ENCODE results near the gene SERINC5. TPM values are rescaled to one million over a fixed set of nuclear protein-coding genes. Genes with fewer than 3 reads are reported as not detected.
"Not testable (repeated sequence)": the region's sequence is repeated elsewhere in the genome, so short reads cannot be mapped to it uniquely, and the experiment has no call there.

The SERINC5 gene
- total RNA-seq: 10 to 100 TPM; 52.5 to 54.5 TPM

DNA sequence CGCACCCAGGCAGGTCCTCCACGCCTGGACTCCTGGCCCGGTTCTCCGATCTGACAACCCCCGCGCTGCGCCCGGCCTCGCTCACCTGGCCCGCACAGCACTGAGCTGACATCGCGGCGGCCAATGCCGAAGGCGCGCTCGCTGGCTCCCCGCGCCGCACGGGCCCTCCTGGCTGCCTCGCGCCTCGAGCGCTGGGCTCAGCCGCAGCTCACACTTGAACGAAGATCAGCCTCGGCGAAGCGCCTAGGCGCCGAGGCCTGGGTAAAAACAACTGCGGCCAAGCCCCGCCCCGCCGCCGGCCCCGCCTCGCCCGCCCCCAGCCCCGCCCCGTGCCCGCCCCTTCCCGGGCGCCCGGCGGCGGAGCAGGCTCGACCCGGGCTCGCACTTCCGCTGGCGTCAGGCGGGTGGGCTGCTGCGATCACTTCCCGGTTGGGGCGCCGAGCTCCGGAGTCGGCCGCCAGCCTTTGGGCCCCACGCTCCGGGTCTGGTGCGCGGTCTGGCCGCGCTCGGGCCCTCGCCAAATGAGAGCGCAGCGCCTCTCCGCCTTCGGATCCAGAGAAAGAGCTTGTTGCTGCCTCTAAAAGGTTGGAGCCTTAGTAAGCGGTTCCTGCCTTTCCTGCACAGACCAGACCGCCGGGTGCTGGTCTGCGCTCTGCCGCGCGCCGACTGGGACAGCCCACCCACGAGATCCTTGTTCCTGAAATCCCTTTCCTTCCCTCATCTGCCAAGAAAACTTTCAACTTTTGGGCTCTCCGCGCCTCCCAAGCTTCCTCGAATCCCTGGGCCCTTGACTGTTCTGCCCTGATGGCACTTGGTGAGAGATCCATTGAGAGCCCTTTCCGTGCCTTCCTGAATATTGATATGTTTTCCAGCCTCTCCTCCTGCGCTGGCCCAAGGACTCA is at the start of gene SERINC5:
TSS of gene SERINC5 (minus strand) at position 238 of the 902 bp plus-strand sequence. CDS start at position 112, 126 bp downstream.
- ChIA-PET POLR2A (interaction anchor here (0.7 to 4.8 kb wide), 28 partner anchors 9 to 266 kb away, joined by 3 to 78 read pairs (median 6); no protein-coding TSS in a partner anchor), CTCF (interaction anchor here (0.8 to 4.6 kb wide), 10 partner anchors 10 to 165 kb away, joined by 3 to 36 read pairs (median 6); no protein-coding TSS in a partner anchor)
- no peaks in the 10 kb centered on the region for H3K27me3 Mint-ChIP-seq (ENCODE audit: low read depth)
- DNase-seq (peak; percentile 88), ATAC-seq (peak; percentile 80)
- H3K9me3 Mint-ChIP-seq (ENCODE audit: insufficient read depth): no peaks in the 10 kb centered on the region
- H3K27ac Mint-ChIP-seq: peak within 1 kb of the TSS; percentile 95
- H3K36me3 Mint-ChIP-seq (ENCODE audit: low read depth): peaks cover 43% of the 10 kb centered on the region
- peaks cover 49% of the 10 kb centered on the region for H3K4me1 Mint-ChIP-seq (ENCODE audit: low read depth)
- H3K4me3 Mint-ChIP-seq: peak within 1 kb of the TSS; percentile 92

- Mint-ChIP-seq H3K4me1 (ENCODE audit: low read depth) (peaks cover 1% of the 10 kb centered on the region), H3K27me3 (ENCODE audit: low read depth) (peaks cover 3% of the 10 kb centered on the region), H3K27ac (no peak overlapping the region), H3K9me3 (ENCODE audit: insufficient read depth) (no peaks in the 10 kb centered on the region), H3K4me3 (no peak overlapping the region), H3K36me3 (ENCODE audit: low read depth) (no peaks in the 10 kb centered on the region)
- DNase-seq: no peak
- ChIA-PET CTCF (no interaction called here), POLR2A (interaction anchor here (0.6 kb wide), 2 partner anchors 48 to 841 kb away, joined by 3 read pairs; no protein-coding TSS in a partner anchor)
- ATAC-seq: no peak
These were observed 46.8 kb upstream of the SERINC5 start for GRCh38 chr5:80302636-80303035.

- H3K4me1 Mint-ChIP-seq (ENCODE audit: low read depth); CTCF ChIA-PET; ATAC-seq; DNase-seq; H3K27ac Mint-ChIP-seq; H3K36me3 Mint-ChIP-seq (ENCODE audit: low read depth); H3K4me3 Mint-ChIP-seq; H3K9me3 Mint-ChIP-seq (ENCODE audit: insufficient read depth); H3K27me3 Mint-ChIP-seq (ENCODE audit: low read depth); POLR2A ChIA-PET: not testable (repeated sequence)
These were observed 45.5 kb upstream of the SERINC5 start for GRCh38 chr5:80301342-80301741.

- POLR2A ChIA-PET; H3K27me3 Mint-ChIP-seq (ENCODE audit: low read depth); H3K4me3 Mint-ChIP-seq; H3K36me3 Mint-ChIP-seq (ENCODE audit: low read depth); H3K4me1 Mint-ChIP-seq (ENCODE audit: low read depth); DNase-seq; ATAC-seq; H3K27ac Mint-ChIP-seq; CTCF ChIA-PET; H3K9me3 Mint-ChIP-seq (ENCODE audit: insufficient read depth): not testable (repeated sequence)
These were observed 44.9 kb upstream of the SERINC5 start for GRCh38 chr5:80300796-80301195.

GRCh38 chr5:80300125-80300524 is 44.3 kb upstream of the SERINC5 start:
- Mint-ChIP-seq H3K4me3 (no peak overlapping the region), H3K27me3 (ENCODE audit: low read depth) (peaks cover 3% of the 10 kb centered on the region), H3K27ac (no peak overlapping the region), H3K36me3 (ENCODE audit: low read depth) (no peaks in the 10 kb centered on the region), H3K9me3 (ENCODE audit: insufficient read depth) (no peaks in the 10 kb centered on the region), H3K4me1 (ENCODE audit: low read depth) (no peaks in the 10 kb centered on the region)
- POLR2A ChIA-PET: no interaction called here
- DNase-seq (no peak), ATAC-seq (no peak)
- CTCF ChIA-PET: no interaction called here

DNA sequence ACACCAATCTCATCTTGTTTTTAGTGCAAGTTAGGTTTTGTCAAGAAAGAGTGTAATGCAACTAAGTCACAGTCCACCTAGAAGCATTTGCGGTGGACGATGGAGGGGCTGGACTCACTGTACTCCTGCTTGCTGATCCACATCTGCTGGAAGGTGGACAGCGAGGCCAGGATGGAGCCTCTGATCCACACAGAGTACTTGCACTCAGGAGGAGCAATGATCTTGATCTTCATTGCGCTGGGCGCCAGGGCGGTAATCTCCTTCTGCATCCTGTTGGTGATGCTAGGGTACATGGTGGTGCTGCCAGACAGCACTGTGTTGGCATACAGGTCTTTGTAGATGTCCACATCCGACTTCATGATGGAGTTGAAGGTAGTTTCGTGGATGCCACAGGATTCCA is 43.8 kb upstream of the SERINC5 start:
- ATAC-seq: no peak
- ChIA-PET CTCF (no interaction called here), POLR2A (no interaction called here)
- H3K27ac Mint-ChIP-seq: no peak overlapping the region
- no peaks in the 10 kb centered on the region for H3K4me1 Mint-ChIP-seq (ENCODE audit: low read depth)
- no peak overlapping the region for H3K4me3 Mint-ChIP-seq
- DNase-seq: no peak
- no peaks in the 10 kb centered on the region for H3K9me3 Mint-ChIP-seq (ENCODE audit: insufficient read depth)
- peaks cover 3% of the 10 kb centered on the region for H3K27me3 Mint-ChIP-seq (ENCODE audit: low read depth)
- no peaks in the 10 kb centered on the region for H3K36me3 Mint-ChIP-seq (ENCODE audit: low read depth)

- Mint-ChIP-seq H3K27ac (no peak overlapping the region), H3K36me3 (ENCODE audit: low read depth) (no peaks in the 10 kb centered on the region), H3K27me3 (ENCODE audit: low read depth) (no peaks in the 10 kb centered on the region), H3K4me1 (ENCODE audit: low read depth) (no peaks in the 10 kb centered on the region), H3K9me3 (ENCODE audit: insufficient read depth) (no peaks in the 10 kb centered on the region), H3K4me3 (no peak overlapping the region)
- POLR2A ChIA-PET: no interaction called here
- ATAC-seq: no peak
- DNase-seq: no peak
- CTCF ChIA-PET: interaction anchor here (1.2 kb wide), 1 partner anchor 204 kb away, joined by 3 read pairs; no protein-coding TSS in a partner anchor
These were observed 40.3 kb upstream of the SERINC5 start for GRCh38 chr5:80296121-80296520.

DNA sequence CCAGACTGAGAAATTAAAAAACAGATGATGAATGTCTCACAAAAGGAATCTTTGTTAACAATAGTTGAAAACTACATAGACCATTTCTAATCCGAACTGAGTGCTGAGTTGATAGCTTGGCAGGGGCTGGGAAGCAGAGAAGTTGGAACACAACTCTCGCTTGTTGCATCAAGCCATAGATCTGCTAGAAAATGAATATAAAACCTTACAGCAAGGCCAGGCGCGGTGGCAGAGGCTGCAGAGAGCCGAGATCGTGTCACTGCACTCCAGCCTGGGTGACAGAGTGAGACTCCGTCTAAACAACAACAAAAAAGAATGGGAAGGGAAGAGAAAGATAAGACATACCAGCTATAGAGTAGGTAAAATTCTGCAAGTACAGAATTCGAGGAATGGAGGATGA is 35.9 kb upstream of the SERINC5 start:
- no peaks in the 10 kb centered on the region for H3K36me3 Mint-ChIP-seq (ENCODE audit: low read depth)
- CTCF ChIA-PET: interaction anchor here (0.5 to 1.1 kb wide), 2 partner anchors 19 to 200 kb away, joined by 4 to 5 read pairs; no protein-coding TSS in a partner anchor
- DNase-seq: no peak
- no peaks in the 10 kb centered on the region for H3K27me3 Mint-ChIP-seq (ENCODE audit: low read depth)
- POLR2A ChIA-PET: no interaction called here
- H3K4me1 Mint-ChIP-seq (ENCODE audit: low read depth): no peaks in the 10 kb centered on the region
- no peak for ATAC-seq
- H3K4me3 Mint-ChIP-seq: no peak overlapping the region
- H3K27ac Mint-ChIP-seq: no peak overlapping the region
- H3K9me3 Mint-ChIP-seq (ENCODE audit: insufficient read depth): no peaks in the 10 kb centered on the region

DNA sequence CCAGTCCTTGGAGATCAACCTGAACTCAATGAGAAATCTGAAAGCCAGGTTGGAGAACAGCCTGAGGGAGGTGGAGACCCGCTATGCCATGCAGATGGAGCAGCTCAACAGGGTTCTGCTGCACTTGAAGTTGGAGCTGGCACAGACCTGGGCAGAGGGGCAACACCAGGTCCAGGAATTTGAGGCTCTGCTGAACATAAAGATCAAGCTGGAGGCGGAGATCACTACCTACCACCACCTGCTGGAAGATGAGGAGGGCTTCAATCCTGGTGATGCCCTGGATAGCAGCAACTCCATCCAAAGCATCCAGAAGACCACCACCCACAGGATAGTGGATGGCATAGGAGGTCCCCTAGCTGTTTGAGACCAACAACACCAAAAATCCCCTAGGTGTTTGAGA is 33.5 kb upstream of the SERINC5 start:
- ATAC-seq (no peak), DNase-seq (no peak)
- CTCF ChIA-PET: interaction anchor here (1.1 to 1.8 kb wide), 2 partner anchors 18 to 206 kb away, joined by 4 to 5 read pairs; no protein-coding TSS in a partner anchor
- no peak overlapping the region for H3K4me3 Mint-ChIP-seq
- peaks cover 9% of the 10 kb centered on the region for H3K4me1 Mint-ChIP-seq (ENCODE audit: low read depth)
- no peaks in the 10 kb centered on the region for H3K36me3 Mint-ChIP-seq (ENCODE audit: low read depth)
- no peaks in the 10 kb centered on the region for H3K27me3 Mint-ChIP-seq (ENCODE audit: low read depth)
- H3K27ac Mint-ChIP-seq: no peak overlapping the region
- POLR2A ChIA-PET: interaction anchor here (1.1 kb wide), 1 partner anchor 17 kb away, joined by 3 read pairs; no protein-coding TSS in a partner anchor
- H3K9me3 Mint-ChIP-seq (ENCODE audit: insufficient read depth): no peaks in the 10 kb centered on the region

DNA sequence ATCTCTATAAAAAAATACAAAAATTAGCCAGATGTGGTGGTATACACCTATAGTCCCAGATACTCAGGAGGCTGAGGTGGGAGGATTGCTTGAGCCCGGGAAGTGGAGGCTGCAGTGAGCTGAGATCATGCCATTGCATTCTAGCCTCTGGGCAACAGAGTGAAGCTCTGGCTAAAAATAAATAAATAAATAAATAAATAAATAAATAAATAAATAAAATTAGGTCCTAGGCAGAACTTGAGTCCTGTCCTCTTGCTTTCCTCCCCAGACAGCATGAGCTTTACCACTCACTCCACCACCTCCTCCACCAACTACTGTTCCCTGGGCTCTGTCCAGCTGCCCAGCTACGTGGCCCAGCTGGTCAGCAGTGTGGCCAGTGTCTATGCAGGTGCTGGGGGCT is 32.3 kb upstream of the SERINC5 start:
- POLR2A ChIA-PET: interaction anchor here (1.1 kb wide), 1 partner anchor 18 kb away, joined by 3 read pairs; no protein-coding TSS in a partner anchor

GRCh38 chr5:80284720-80285119 is 28.9 kb upstream of the SERINC5 start:
- peak; percentile 61 for DNase-seq
- CTCF ChIA-PET: interaction anchor here (0.9 to 3.4 kb wide), 4 partner anchors 13 to 201 kb away, joined by 3 to 17 read pairs (median 7); no protein-coding TSS in a partner anchor
- Mint-ChIP-seq H3K4me3 (no peak overlapping the region), H3K27ac (peak overlapping the region; percentile 88), H3K36me3 (ENCODE audit: low read depth) (no peaks in the 10 kb centered on the region), H3K4me1 (ENCODE audit: low read depth) (peaks cover 11% of the 10 kb centered on the region), H3K9me3 (ENCODE audit: insufficient read depth) (no peaks in the 10 kb centered on the region), H3K27me3 (ENCODE audit: low read depth) (no peaks in the 10 kb centered on the region)
- POLR2A ChIA-PET: interaction anchor here (0.6 to 2.3 kb wide), 2 partner anchors 29 to 41 kb away, joined by 3 to 14 read pairs; partner anchors contain the start of gene SERINC5
- peak; percentile 87 for ATAC-seq

More for the DNA sequence above, 32.3 kb upstream of the SERINC5 start:
- CTCF ChIA-PET: interaction anchor here (1.2 to 1.8 kb wide), 3 partner anchors 19 to 205 kb away, joined by 3 to 5 read pairs (median 4); no protein-coding TSS in a partner anchor
- H3K9me3 Mint-ChIP-seq (ENCODE audit: insufficient read depth): no peaks in the 10 kb centered on the region
- no peak overlapping the region for H3K27ac Mint-ChIP-seq
- peaks cover 11% of the 10 kb centered on the region for H3K4me1 Mint-ChIP-seq (ENCODE audit: low read depth)
- no peaks in the 10 kb centered on the region for H3K36me3 Mint-ChIP-seq (ENCODE audit: low read depth)
- DNase-seq (no peak), ATAC-seq (no peak)
- no peak overlapping the region for H3K4me3 Mint-ChIP-seq
- no peaks in the 10 kb centered on the region for H3K27me3 Mint-ChIP-seq (ENCODE audit: low read depth)

DNA sequence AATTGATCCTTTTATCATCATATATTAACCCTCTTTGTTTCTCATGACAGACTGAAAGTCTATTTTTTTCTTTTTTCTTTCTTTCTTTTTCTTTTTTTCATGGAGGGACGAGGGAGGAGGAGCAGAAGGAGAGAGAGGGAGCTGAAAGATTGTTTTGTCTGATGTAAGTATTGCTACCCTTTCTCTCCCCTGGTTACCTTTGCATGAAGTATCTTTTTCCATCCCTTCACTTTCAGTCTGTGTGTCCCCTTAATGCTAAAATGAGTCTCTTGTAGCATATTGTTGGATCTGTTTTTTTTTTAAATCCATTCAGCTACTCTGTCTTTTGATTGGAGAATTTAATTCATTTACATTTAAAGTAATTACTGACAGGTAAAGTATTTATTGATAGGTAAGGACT is 27.5 kb upstream of the SERINC5 start:
- no peak for ATAC-seq
- Mint-ChIP-seq H3K27me3 (ENCODE audit: low read depth) (no peaks in the 10 kb centered on the region), H3K36me3 (ENCODE audit: low read depth) (no peaks in the 10 kb centered on the region), H3K4me3 (no peak overlapping the region), H3K27ac (no peak overlapping the region), H3K4me1 (ENCODE audit: low read depth) (peaks cover 11% of the 10 kb centered on the region), H3K9me3 (ENCODE audit: insufficient read depth) (no peaks in the 10 kb centered on the region)
- no peak for DNase-seq
- POLR2A ChIA-PET: interaction anchor here (2.3 kb wide), 1 partner anchor 28 kb away, joined by 14 read pairs; the partner anchor contains the start of gene SERINC5
- CTCF ChIA-PET: interaction anchor here (0.8 to 3.4 kb wide), 2 partner anchors 179 to 200 kb away, joined by 3 to 11 read pairs; no protein-coding TSS in a partner anchor
